Endodermal cell (in vitro differentiated cells): ENCODE results near the gene OPHN1. TPM values are rescaled to one million over a fixed set of nuclear protein-coding genes. Genes with fewer than 3 reads are reported as not detected.

ENCODE experiments used
- DNase-seq: peaks from one replicate; pipeline ENCODE4 v3.0.0-alpha.2; 2017
- H3K27ac ChIP-seq: 2 replicates; pipeline ENCODE4 v1.5.1; 2013; ENCODE audit warnings: mild to moderate bottlenecking, low read depth, low read length, moderate library complexity
- H3K27me3 ChIP-seq: 2 replicates; pipeline ENCODE4 v1.6.1; 2013; ENCODE audit warnings: mild to moderate bottlenecking, low read length, moderate library complexity; ENCODE audit not compliant: insufficient read depth, control insufficient read depth, poor library complexity, severe bottlenecking
- H3K36me3 ChIP-seq: 2 replicates; pipeline ENCODE4 v1.7.0; 2013; ENCODE audit warnings: mild to moderate bottlenecking, low read length, moderate library complexity; ENCODE audit not compliant: control insufficient read depth, insufficient read depth
- H3K4me1 ChIP-seq: one replicate; pipeline ENCODE4 v1.7.0; 2013; ENCODE audit warnings: low read length; ENCODE audit not compliant: control insufficient read depth, insufficient read depth
- H3K4me3 ChIP-seq: 2 replicates; pipeline ENCODE4 v1.5.1; 2013; ENCODE audit warnings: mild to moderate bottlenecking, low read length, moderate library complexity
- H3K9ac ChIP-seq: 2 replicates; pipeline ENCODE4 v1.6.1; 2013; ENCODE audit warnings: mild to moderate bottlenecking, low read length, moderate library complexity; ENCODE audit not compliant: poor library complexity, severe bottlenecking; ENCODE audit errors: extremely low read depth
- H3K9me3 ChIP-seq: 2 replicates; pipeline ENCODE4 v1.6.1; 2013; ENCODE audit warnings: mild to moderate bottlenecking, low read length, moderate library complexity; ENCODE audit not compliant: control insufficient read depth
- H3K27ac Mint-ChIP-seq: 2 replicates; pipeline ENCODE4 v1.8.0; 2020; ENCODE audit warnings: mixed read lengths
- H3K27me3 Mint-ChIP-seq: 2 replicates; pipeline ENCODE4 v1.8.0; 2021; ENCODE audit warnings: mild to moderate bottlenecking, mixed read lengths; ENCODE audit not compliant: insufficient read depth
- H3K36me3 Mint-ChIP-seq: 2 replicates; pipeline ENCODE4 v1.8.0; 2020; ENCODE audit warnings: low read depth, mixed read lengths
- H3K4me1 Mint-ChIP-seq: 2 replicates; pipeline ENCODE4 v1.8.0; 2020; ENCODE audit warnings: mixed read lengths
- H3K4me3 Mint-ChIP-seq: 2 replicates; pipeline ENCODE4 v1.8.0; 2020; ENCODE audit warnings: mild to moderate bottlenecking, moderate library complexity, mixed read lengths
- H3K9me3 Mint-ChIP-seq: 2 replicates; pipeline ENCODE4 v1.8.0; 2020; ENCODE audit warnings: mild to moderate bottlenecking, mixed read lengths
- CTCF ChIP-seq: fragments of 200-600 bp; sonication (generic); conservative IDR thresholded peaks from 2 replicates; pipeline ENCODE4 v1.5.0; 2021; ENCODE audit warnings: antibody characterized with exemption, mild to moderate bottlenecking
- WGBS, 2 experiments: methylation state at CpG; one replicate each; pipeline versions ENCODE4 v1.1.5 to v1.1.7; 2013; ENCODE audit warnings: missing lambda C conversion rate in 2 of 2, mixed read lengths in 1 of 2; ENCODE audit not compliant: insufficient coverage in 1 of 2, insufficient read length in 1 of 2; 5-methylcytosine and 5-hydroxymethylcytosine counted together
- total RNA-seq, 2 donors: library from RNA; stranded (reverse); fragmentation: NEBNext Ultra II Directional in 1 of 2; extraction: Animal tissue kit (Norgen Biotek cat#: 25700) in 1 of 2; gene quantifications; 2 replicates in 1 of 2; 3 replicates in 1 of 2; pipeline ENCODE4 v1.2.1, GENCODE V29; 2021

The OPHN1 gene
- total RNA-seq, 2 donors from 2014 or later: 2.9 to 5.0 TPM

DNA sequence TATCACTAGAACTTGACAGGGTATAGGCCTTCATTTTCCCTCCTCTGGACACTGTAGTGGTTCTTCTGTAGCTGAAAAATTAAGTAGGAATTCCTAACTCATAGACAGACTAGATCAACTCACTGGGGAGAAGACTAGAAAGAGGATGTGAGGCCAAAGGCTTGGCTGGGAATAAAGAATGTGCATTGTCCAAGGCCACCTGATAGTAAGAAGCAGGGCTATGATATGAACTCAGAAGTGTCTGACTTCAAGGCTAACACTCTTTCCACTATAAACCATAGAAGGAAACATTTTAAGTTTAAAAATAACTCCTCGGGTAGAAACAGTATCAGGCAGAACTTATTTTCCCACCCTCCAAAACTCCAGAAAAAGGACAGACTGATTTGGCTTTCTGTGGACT, 346.6 kb downstream of the OPHN1 start:
- Mint-ChIP-seq H3K27ac (no peak overlapping the region), H3K4me3 (no peak overlapping the region), H3K36me3 (no peaks in the 10 kb centered on the region), H3K27me3 (no peaks in the 10 kb centered on the region), H3K9me3 (peaks cover 45% of the 10 kb centered on the region), H3K4me1 (no peaks in the 10 kb centered on the region)
- Histone ChIP-seq H3K9ac (no peak overlapping the region), H3K4me1 (no peaks in the 10 kb centered on the region), H3K27me3 (no peaks in the 10 kb centered on the region), H3K4me3 (no peak overlapping the region), H3K27ac (no peak overlapping the region), H3K9me3 (no peaks in the 10 kb centered on the region), H3K36me3 (no peaks in the 10 kb centered on the region)
- DNase-seq: no peak
- 100% methylated on average over 1 of the region's 1 CpG; no CpG with 5 or more reads in 1 of the 2 experiments for WGBS, 2 experiments
- TF ChIP-seq CTCF: no peak

DNA sequence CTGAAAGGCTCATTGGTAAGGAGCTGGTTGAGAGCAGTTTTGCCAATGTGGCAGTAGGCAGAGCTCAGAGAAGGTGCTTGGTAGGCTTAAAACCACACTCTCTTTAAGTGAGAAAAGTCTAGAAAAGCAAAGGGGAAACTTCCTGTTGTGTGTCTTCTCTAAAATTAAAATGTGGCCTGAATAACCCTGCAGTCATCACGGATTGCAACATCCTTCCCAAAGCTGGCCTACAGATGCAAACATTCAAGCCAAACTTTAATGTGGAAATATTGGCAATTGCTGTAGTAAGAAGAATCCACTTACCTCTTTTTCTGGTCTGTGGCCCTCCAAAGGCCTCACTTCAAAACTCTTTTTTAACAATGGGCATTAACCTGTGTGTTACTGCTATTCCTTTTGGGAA, 348.5 kb downstream of the OPHN1 start:
- H3K9me3 ChIP-seq: no peaks in the 10 kb centered on the region
- Mint-ChIP-seq H3K27ac (no peak overlapping the region), H3K4me3 (no peak overlapping the region), H3K36me3 (no peaks in the 10 kb centered on the region), H3K9me3 (peaks cover 51% of the 10 kb centered on the region), H3K27me3 (no peaks in the 10 kb centered on the region), H3K4me1 (no peaks in the 10 kb centered on the region)
- TF ChIP-seq CTCF: no peak
- H3K36me3 ChIP-seq: no peaks in the 10 kb centered on the region
- no peak overlapping the region for H3K4me3 ChIP-seq
- 90% methylated on average over 1 of the region's 1 CpG; no CpG with 5 or more reads in 1 of the 2 experiments for WGBS, 2 experiments
- no peak for DNase-seq
- H3K9ac ChIP-seq: no peak overlapping the region
- H3K4me1 ChIP-seq: no peaks in the 10 kb centered on the region
- no peaks in the 10 kb centered on the region for H3K27me3 ChIP-seq
- H3K27ac ChIP-seq: no peak overlapping the region

- H3K4me1 Mint-ChIP-seq: no peaks in the 10 kb centered on the region
Observed at GRCh38 chrX:68083510-68083909, 349.8 kb downstream of the OPHN1 start.

More at GRCh38 chrX:68083510-68083909, 349.8 kb downstream of the OPHN1 start:
- Mint-ChIP-seq H3K36me3 (no peaks in the 10 kb centered on the region), H3K9me3 (peaks cover 49% of the 10 kb centered on the region), H3K27me3 (no peaks in the 10 kb centered on the region), H3K27ac (no peak overlapping the region), H3K4me3 (no peak overlapping the region)
- WGBS, 2 experiments: no CpG with 5 or more reads among the region's 3 CpGs
- H3K36me3 ChIP-seq: no peaks in the 10 kb centered on the region
- H3K27ac ChIP-seq: no peak overlapping the region
- H3K4me1 ChIP-seq: no peaks in the 10 kb centered on the region
- H3K4me3 ChIP-seq: no peak overlapping the region
- no peaks in the 10 kb centered on the region for H3K9me3 ChIP-seq
- DNase-seq: no peak
- no peak for TF ChIP-seq CTCF
- H3K27me3 ChIP-seq: no peaks in the 10 kb centered on the region
- no peak overlapping the region for H3K9ac ChIP-seq
